DMS79 treated with DMSO at 0.1 percent for 48 hours (cell line): ENCODE results near the gene PBRM1.
"Not testable (repeated sequence)": the region's sequence is repeated elsewhere in the genome, so short reads cannot be mapped to it uniquely, and the experiment has no call there.

Source experiments
- DNase-seq: peaks from one replicate; lab custom pipeline; 2025; lab: John Stamatoyannopoulos, UW

Gene PBRM1

GRCh38 chr3:52536369-52537164 is 149.1 kb downstream of the PBRM1 start, which contains the start of gene UQCC5:
UQCC5 (plus strand) TSS chr3:52536605; CDS start chr3:52536756, 151 bp downstream.
- DNase-seq = peak; percentile 82

- no peak for DNase-seq
Observed at GRCh38 chr3:52536112-52536368, 149.7 kb downstream of the PBRM1 start.

- no peak for DNase-seq
Observed at GRCh38 chr3:52535411-52536111, 150.2 kb downstream of the PBRM1 start.

GRCh38 chr3:52534281-52535183 is 151.2 kb downstream of the PBRM1 start:
- peak; percentile 55 for DNase-seq

- peak; percentile 10 for DNase-seq
Observed at GRCh38 chr3:52533623-52534280, 152.0 kb downstream of the PBRM1 start, which contains the start of gene NT5DC2. NT5DC2 (minus strand) TSS chr3:52533857; CDS start chr3:52533737, 120 bp downstream.

- no peak for DNase-seq
Observed at GRCh38 chr3:52532838-52533622, 152.7 kb downstream of the PBRM1 start.

- DNase-seq = no peak
Observed at GRCh38 chr3:52532517-52532837, 153.2 kb downstream of the PBRM1 start.

GRCh38 chr3:52531860-52532516 is 153.7 kb downstream of the PBRM1 start:
- no peak for DNase-seq

- no peak for DNase-seq
Observed at GRCh38 chr3:52530918-52531826, 154.5 kb downstream of the PBRM1 start.

GRCh38 chr3:52529376-52530333 is 156.1 kb downstream of the PBRM1 start:
- DNase-seq = no peak

- no peak for DNase-seq
Observed at GRCh38 chr3:52528586-52529375, 156.9 kb downstream of the PBRM1 start.

- DNase-seq = no peak
Observed at GRCh38 chr3:52527732-52528585, 157.8 kb downstream of the PBRM1 start.

- DNase-seq = no peak
Observed at GRCh38 chr3:52527039-52527731, 158.5 kb downstream of the PBRM1 start.

GRCh38 chr3:52526671-52527038 is 159.1 kb downstream of the PBRM1 start:
- not testable (repeated sequence) for DNase-seq

GRCh38 chr3:52525680-52526561 is 159.8 kb downstream of the PBRM1 start:
- DNase-seq = peak; percentile 34
